Duodenal mucosa (tissue), 2 donors: ENCODE results near the gene PSTPIP1.

Source experiments
- H3K27ac ChIP-seq: one replicate; pipeline ENCODE4 v1.7.0; 2013; ENCODE audit warnings: low read depth, low read length
- H3K27me3 ChIP-seq, 2 donors: one replicate each; pipeline ENCODE4 v1.7.0; 2013; ENCODE audit warnings: low read length in 2 of 2, control low read depth in 1 of 2; ENCODE audit not compliant: insufficient read depth in 2 of 2, control insufficient read depth in 1 of 2
- H3K36me3 ChIP-seq, 2 donors: one replicate each; pipeline ENCODE4 v1.7.0; 2013; ENCODE audit warnings: low read length in 2 of 2, control low read depth in 1 of 2; ENCODE audit not compliant: insufficient read depth in 2 of 2, control insufficient read depth in 1 of 2
- H3K4me1 ChIP-seq, 2 donors: one replicate each; pipeline ENCODE4 v1.7.0; 2013; ENCODE audit warnings: low read length in 2 of 2, control low read depth in 1 of 2; ENCODE audit not compliant: insufficient read depth in 2 of 2, control insufficient read depth in 1 of 2
- H3K4me3 ChIP-seq, 2 donors: one replicate each; pipeline ENCODE4 v1.7.0; 2013; ENCODE audit warnings: low read length in 2 of 2, low read depth in 1 of 2
- H3K9ac ChIP-seq, 2 donors: one replicate each; pipeline ENCODE4 v1.7.0; 2013; ENCODE audit warnings: low read length in 2 of 2, low read depth in 1 of 2
- H3K9me3 ChIP-seq, 2 donors: one replicate each; pipeline ENCODE4 v1.7.0; 2013; ENCODE audit warnings: low read length in 2 of 2, control low read depth in 1 of 2; ENCODE audit not compliant: control insufficient read depth in 1 of 2

Gene PSTPIP1

GRCh38 chr15:77070180-77070494 lies 75.2 kb downstream of the PSTPIP1 start:
- H3K9me3 ChIP-seq = no peaks in the 10 kb centered on the region
- peak overlapping the region; percentile 81 to 92 for H3K4me3 ChIP-seq
- no peaks in the 10 kb centered on the region for H3K27me3 ChIP-seq
- H3K9ac ChIP-seq = peak overlapping the region; percentile 83 to 91
- H3K27ac ChIP-seq = peak overlapping the region; percentile 85
- H3K36me3 ChIP-seq = no peaks in the 10 kb centered on the region
- peaks cover 33 to 37% of the 10 kb centered on the region in 2 donors for H3K4me1 ChIP-seq

GRCh38 chr15:77070495-77071304 lies 75.8 kb downstream of the PSTPIP1 start, which contains the start of gene TSPAN3:
Gene TSPAN3 (minus strand): TSS chr15:77071109. CDS start chr15:77070954, 155 bp downstream.
- H3K9ac ChIP-seq = peak within 1 kb of the TSS; percentile 83 to 91
- H3K9me3 ChIP-seq = no peaks in the 10 kb centered on the region
- H3K36me3 ChIP-seq = no peaks in the 10 kb centered on the region
- H3K27me3 ChIP-seq = no peaks in the 10 kb centered on the region
- peak within 1 kb of the TSS; percentile 85 for H3K27ac ChIP-seq
- H3K4me3 ChIP-seq = peak within 1 kb of the TSS; percentile 81 to 92
- H3K4me1 ChIP-seq = peaks cover 29 to 31% of the 10 kb centered on the region in 2 donors

- peak overlapping the region in 1 of 2 donors; percentile 91 for H3K9ac ChIP-seq
- H3K4me1 ChIP-seq = peaks cover 20 to 29% of the 10 kb centered on the region in 2 donors
- H3K27ac ChIP-seq = no peak overlapping the region
- no peaks in the 10 kb centered on the region for H3K9me3 ChIP-seq
- no peaks in the 10 kb centered on the region for H3K27me3 ChIP-seq
- H3K36me3 ChIP-seq = no peaks in the 10 kb centered on the region
- H3K4me3 ChIP-seq = peak overlapping the region in 1 of 2 donors; percentile 92
Observed at GRCh38 chr15:77071305-77072223, 76.6 kb downstream of the PSTPIP1 start.

- no peak overlapping the region for H3K27ac ChIP-seq
- H3K4me3 ChIP-seq = no peak overlapping the region
- no peaks in the 10 kb centered on the region for H3K36me3 ChIP-seq
Observed at GRCh38 chr15:77074350-77074749, 79.4 kb downstream of the PSTPIP1 start.

GRCh38 chr15:77075528-77075927 lies 80.6 kb downstream of the PSTPIP1 start:
- no peaks in the 10 kb centered on the region for H3K9me3 ChIP-seq
- H3K4me3 ChIP-seq = no peak overlapping the region
- H3K9ac ChIP-seq = no peak overlapping the region

More at GRCh38 chr15:77074350-77074749, 79.4 kb downstream of the PSTPIP1 start:
- H3K9me3 ChIP-seq = no peaks in the 10 kb centered on the region
- H3K9ac ChIP-seq = no peak overlapping the region
- H3K27me3 ChIP-seq = no peaks in the 10 kb centered on the region
- peaks cover 6 to 8% of the 10 kb centered on the region in 2 donors for H3K4me1 ChIP-seq

GRCh38 chr15:77076323-77076915 lies 81.5 kb downstream of the PSTPIP1 start:
- Histone ChIP-seq H3K9me3 (no peaks in the 10 kb centered on the region), H3K27ac (no peak overlapping the region), H3K4me1 (peaks cover 0 to 2% of the 10 kb centered on the region in 2 donors), H3K36me3 (no peaks in the 10 kb centered on the region), H3K4me3 (no peak overlapping the region), H3K9ac (no peak overlapping the region), H3K27me3 (no peaks in the 10 kb centered on the region)

More at GRCh38 chr15:77075528-77075927, 80.6 kb downstream of the PSTPIP1 start:
- Histone ChIP-seq H3K4me1 (peaks cover 0 to 6% of the 10 kb centered on the region in 2 donors), H3K27me3 (no peaks in the 10 kb centered on the region), H3K36me3 (no peaks in the 10 kb centered on the region), H3K27ac (no peak overlapping the region)

- no peak overlapping the region for H3K27ac ChIP-seq
- H3K4me1 ChIP-seq = no peaks in the 10 kb centered on the region
- no peaks in the 10 kb centered on the region for H3K27me3 ChIP-seq
- no peaks in the 10 kb centered on the region for H3K36me3 ChIP-seq
- no peak overlapping the region for H3K4me3 ChIP-seq
- H3K9me3 ChIP-seq = no peaks in the 10 kb centered on the region
- H3K9ac ChIP-seq = no peak overlapping the region
Observed at GRCh38 chr15:77081971-77082370, 87.0 kb downstream of the PSTPIP1 start.

GRCh38 chr15:77083381-77084160 lies 88.6 kb downstream of the PSTPIP1 start:
- Histone ChIP-seq H3K4me3 (peak overlapping the region; percentile 59 to 61), H3K9ac (peak overlapping the region in 1 of 2 donors; percentile 32), H3K36me3 (no peaks in the 10 kb centered on the region), H3K27ac (no peak overlapping the region), H3K4me1 (no peaks in the 10 kb centered on the region), H3K27me3 (no peaks in the 10 kb centered on the region), H3K9me3 (no peaks in the 10 kb centered on the region)

- Histone ChIP-seq H3K4me1 (no peaks in the 10 kb centered on the region), H3K27ac (no peak overlapping the region), H3K9me3 (no peaks in the 10 kb centered on the region), H3K27me3 (no peaks in the 10 kb centered on the region), H3K36me3 (no peaks in the 10 kb centered on the region), H3K9ac (no peak overlapping the region), H3K4me3 (peak overlapping the region in 1 of 2 donors; percentile 59)
Observed at GRCh38 chr15:77084436-77084835, 89.5 kb downstream of the PSTPIP1 start.
